PC-9 (cell line): ENCODE data around the gene GGTLC1.

Source experiments
- CTCF ChIP-seq: fragments of 200-600 bp; sonication (generic); conservative IDR thresholded peaks from 2 replicates; pipeline ENCODE4 v1.6.1; 2017; ENCODE audit warnings: mixed run types, antibody characterized with exemption, mild to moderate bottlenecking, moderate library complexity
- EZH2 ChIP-seq: fragments of 200-600 bp; sonication (generic); IDR thresholded peaks from 2 replicates; pipeline ENCODE4 v1.8.0; 2017; ENCODE audit warnings: antibody characterized with exemption, low read depth

DNA sequence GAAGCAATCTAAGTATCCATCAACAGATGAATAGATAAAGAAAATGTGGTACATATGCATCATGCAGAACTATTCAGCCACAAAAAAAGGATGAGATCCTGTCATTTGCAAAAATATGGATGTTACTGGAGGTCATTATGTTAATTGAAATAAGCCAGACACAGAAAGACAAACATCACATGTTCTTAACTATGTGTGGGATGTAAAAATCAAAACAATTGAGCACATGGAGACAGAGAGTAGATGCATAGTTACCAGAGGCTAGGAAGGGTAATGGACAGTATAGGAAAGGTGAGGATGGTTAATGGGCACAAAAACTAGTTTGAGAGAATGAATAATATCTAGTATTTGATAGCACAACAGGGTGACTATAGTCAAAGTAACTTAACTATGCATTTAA, 26.3 kb downstream of the GGTLC1 start:
- TF ChIP-seq CTCF (no peak), EZH2 (no peak)
